GM12875 (cell line): ENCODE data around the gene TRANK1.
"Not testable (repeated sequence)": the region's sequence is repeated elsewhere in the genome, so short reads cannot be mapped to it uniquely, and the experiment has no call there.

Experiments used
- H3K4me3 ChIP-seq: one replicate; pipeline ENCODE4 v1.5.1; 2011; ENCODE audit warnings: low read depth, low read length, control low read depth
- TF ChIP-seq, protein P1 (sequence below): IDR thresholded peaks from 2 replicates; pipeline ENCODE4 v1.5.1; 2011; ENCODE audit warnings: low read depth, mild to moderate bottlenecking, control low read depth, inconsistent platforms, low read length, moderate library complexity, borderline replicate concordance; ENCODE audit not compliant: insufficient read depth

Gene TRANK1

DNA sequence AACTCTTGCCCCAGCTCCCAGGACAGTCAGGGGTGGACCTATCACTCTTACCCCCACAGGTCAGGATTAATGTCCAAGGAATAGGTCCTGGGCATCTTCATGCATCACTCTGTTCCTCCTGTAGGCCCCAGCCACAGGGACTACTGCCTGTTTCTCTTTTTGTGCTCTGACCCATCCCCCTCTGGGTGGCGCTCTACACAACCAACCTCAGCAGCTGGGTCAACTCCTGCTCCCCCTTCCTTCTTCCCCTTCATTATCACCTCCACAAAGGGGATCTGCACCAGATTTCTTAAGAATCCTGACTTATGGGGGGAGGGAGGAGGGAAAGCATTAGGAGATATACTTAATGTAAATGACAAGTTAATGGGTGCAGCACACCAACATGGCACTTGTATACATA is 12.2 kb upstream of the TRANK1 start:
- TF ChIP-seq, protein P1, sequence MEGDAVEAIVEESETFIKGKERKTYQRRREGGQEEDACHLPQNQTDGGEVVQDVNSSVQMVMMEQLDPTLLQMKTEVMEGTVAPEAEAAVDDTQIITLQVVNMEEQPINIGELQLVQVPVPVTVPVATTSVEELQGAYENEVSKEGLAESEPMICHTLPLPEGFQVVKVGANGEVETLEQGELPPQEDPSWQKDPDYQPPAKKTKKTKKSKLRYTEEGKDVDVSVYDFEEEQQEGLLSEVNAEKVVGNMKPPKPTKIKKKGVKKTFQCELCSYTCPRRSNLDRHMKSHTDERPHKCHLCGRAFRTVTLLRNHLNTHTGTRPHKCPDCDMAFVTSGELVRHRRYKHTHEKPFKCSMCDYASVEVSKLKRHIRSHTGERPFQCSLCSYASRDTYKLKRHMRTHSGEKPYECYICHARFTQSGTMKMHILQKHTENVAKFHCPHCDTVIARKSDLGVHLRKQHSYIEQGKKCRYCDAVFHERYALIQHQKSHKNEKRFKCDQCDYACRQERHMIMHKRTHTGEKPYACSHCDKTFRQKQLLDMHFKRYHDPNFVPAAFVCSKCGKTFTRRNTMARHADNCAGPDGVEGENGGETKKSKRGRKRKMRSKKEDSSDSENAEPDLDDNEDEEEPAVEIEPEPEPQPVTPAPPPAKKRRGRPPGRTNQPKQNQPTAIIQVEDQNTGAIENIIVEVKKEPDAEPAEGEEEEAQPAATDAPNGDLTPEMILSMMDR, result peak; percentile 22; the same call in 1 of the 2 replicates
- H3K4me3 ChIP-seq, result no peak overlapping the region

DNA sequence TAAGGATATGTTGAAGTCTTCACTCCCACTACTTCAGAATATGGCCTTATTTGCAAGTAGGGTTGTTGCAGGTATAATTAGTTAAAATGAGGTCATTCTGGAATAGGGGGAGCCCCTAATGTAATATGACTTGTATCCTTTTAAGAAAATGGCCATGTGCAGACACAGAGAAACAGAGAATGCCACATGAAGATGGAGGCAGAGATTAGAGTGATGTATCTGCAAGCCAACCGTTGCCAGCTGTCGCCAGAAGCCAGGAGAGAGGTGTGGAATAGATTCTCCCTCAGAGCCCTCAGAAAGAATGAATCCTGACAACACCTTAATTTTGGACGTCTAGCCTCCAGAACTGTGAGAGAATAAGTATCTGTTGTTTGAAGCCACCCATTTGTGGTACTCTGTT is 11.3 kb upstream of the TRANK1 start:
- H3K4me3 ChIP-seq, result no peak overlapping the region
- TF ChIP-seq, protein P1, result no peak

DNA sequence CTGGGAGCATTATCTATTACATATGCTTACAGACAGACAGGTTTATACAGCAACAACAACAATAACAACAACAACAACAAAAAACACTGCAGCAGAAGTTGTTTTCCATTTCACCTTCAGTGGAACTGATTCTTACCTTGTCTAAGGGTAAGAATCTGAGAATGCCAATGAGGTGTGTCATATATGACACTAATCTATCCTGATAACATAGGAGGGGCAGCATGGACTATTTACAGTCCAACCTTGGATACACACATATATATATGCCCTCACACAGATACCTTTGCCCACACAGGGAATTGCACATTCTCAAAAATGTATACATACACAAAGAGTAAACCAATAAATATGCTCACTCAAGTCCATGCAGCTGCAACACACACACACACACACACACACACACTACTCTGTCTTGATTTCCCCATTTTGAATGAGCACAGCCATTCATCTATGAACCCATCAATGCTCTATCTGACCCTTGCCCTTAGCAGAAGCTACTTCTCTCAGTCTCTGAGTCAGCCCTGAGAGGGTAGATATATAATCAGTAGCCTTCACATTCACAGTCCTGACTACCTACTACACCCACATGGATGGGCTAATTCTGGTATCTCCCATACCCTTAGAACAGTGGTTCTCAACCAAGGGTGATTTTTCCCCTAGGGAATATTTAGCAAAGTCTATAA is 9.7 kb upstream of the TRANK1 start:
- TF ChIP-seq, protein P1, result no peak
- no peak overlapping the region for H3K4me3 ChIP-seq

DNA sequence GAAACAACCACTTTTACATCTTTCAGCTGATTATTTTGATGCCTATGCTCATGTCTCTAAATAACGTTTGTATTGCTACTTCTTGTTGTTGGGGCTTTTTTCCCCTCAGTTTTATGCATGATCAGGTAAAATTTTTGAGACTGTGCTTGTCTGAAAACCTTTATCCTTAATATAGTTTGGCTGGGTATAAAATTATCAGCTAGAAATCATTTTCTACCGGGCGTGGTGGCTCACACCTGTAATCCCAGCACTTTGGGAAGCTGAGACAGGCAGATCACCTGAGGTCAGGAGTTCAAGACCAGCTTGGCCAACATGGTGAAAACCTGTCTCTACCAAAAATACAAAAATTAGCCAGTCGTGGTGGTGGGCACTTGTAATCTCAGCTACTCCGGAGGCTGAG is 3.0 kb upstream of the TRANK1 start:
- not testable (repeated sequence) for H3K4me3 ChIP-seq

DNA sequence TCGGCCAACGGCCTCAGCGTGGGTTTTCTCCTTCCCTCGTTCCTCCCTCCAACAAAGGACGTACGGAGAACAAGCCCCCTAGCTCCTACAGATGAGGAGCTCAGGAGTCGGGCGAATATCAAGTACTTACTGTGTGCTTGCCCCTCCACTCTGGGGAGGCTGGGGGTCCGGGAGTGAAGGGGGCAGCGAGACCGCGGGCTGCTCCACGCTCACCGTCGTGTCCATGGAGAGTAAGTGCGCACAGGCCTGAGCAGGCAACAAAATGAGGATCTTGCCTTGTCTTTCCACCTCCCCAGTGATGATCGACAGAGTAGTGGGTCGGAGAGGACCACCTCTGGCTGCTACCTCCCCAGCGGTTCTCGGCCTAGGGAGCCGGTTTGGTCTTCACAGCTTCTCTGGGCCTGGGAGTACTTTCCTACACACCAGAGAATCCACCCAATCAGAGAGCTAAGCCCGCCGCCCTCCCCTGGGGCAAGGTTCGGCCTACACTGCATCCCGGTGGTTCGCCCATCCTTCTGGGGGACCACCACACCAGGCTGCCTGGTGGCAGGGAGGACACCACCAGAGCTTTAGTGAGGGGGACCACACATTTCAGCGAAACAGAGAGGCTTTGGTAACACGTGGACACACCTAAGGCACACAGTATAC is 603 bp upstream of the TRANK1 start:
- TF ChIP-seq, protein P1, result no peak
- H3K4me3 ChIP-seq, result no peak overlapping the region

DNA sequence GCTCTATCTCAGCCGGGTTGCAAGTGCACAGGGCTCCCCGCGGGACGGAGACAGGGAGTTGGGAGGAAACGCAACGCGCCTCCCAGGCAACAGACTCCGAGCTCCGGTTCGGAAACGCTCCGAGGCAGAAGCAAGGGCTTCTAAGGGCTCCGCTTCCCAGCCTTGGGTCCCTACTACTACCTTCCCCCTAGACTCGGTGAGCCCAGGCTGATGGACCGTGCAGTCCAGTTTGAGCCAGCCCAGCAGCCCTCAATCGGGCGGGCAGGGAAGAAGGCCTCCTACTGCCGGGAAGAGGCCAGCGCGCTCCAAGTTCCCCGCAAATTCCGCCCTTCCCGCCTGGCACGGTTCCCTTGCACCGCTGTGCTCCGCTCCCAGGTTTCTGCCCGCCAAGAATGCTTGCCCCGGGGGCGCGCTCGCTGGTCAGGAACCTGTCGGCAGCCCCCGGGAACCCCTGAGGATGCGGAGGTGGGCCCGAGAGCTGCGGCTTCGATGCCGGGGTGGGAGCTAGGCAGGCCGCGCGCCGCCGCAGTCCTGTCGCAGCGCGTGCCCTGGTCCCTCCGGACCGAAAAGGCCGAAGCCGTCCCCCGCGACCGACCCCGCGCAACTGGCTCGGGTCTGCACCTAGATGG is 728 bp downstream of the TRANK1 start:
- TF ChIP-seq, protein P1, result no peak
- H3K4me3 ChIP-seq, result peak overlapping the region; percentile 54

DNA sequence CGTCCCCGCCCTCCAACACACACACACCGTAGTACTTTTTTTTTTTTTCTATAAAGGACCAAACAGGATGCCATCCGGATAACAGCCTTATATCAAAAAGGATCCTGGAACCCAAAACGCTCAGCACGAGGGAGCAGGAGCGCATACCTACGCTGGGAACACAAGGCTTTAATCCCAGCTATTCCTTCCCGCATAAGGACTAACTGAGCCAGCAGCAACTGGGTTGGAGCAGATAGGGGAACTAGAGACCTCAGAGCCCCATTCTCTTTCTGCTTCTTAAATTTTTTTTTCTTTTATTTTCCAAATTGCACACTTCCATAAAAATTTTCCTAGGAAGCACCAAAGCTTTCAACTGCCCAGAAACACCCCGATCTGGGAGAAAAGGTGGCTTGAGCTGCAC is 1.3 kb downstream of the TRANK1 start:
- no peak overlapping the region for H3K4me3 ChIP-seq
- TF ChIP-seq, protein P1, result no peak
